Skeletal muscle tissue (tissue), 4 donors: ENCODE results near the gene KDM1B. TPM values are rescaled to one million over a fixed set of nuclear protein-coding genes. Genes with fewer than 3 reads are reported as not detected.
"Not testable (repeated sequence)": the region's sequence is repeated elsewhere in the genome, so short reads cannot be mapped to it uniquely, and the experiment has no call there.

Source experiments
- H3K27ac ChIP-seq: one replicate; pipeline ENCODE4 v1.7.0; 2013; ENCODE audit warnings: mild to moderate bottlenecking, low read depth, low read length, inconsistent platforms
- H3K27me3 ChIP-seq, 3 donors: one replicate each; pipeline ENCODE4 v1.7.0; 2013; ENCODE audit warnings: low read length in 3 of 3; ENCODE audit not compliant: control insufficient read depth in 3 of 3, insufficient read depth in 3 of 3
- H3K36me3 ChIP-seq, 3 donors: one replicate each; pipeline ENCODE4 v1.7.0; 2013; ENCODE audit warnings: low read length in 3 of 3; ENCODE audit not compliant: control insufficient read depth in 3 of 3, insufficient read depth in 3 of 3
- H3K4me1 ChIP-seq, 3 donors: one replicate each; pipeline ENCODE4 v1.7.0; 2013; ENCODE audit warnings: low read length in 3 of 3, mild to moderate bottlenecking in 3 of 3; ENCODE audit not compliant: control insufficient read depth in 3 of 3, insufficient read depth in 3 of 3
- H3K4me3 ChIP-seq, 3 donors: one replicate each; pipeline ENCODE4 v1.7.0; 2013; ENCODE audit warnings: low read length in 3 of 3
- H3K9ac ChIP-seq, 3 donors: one replicate each; pipeline ENCODE4 v1.7.0; 2013; ENCODE audit warnings: low read length in 3 of 3, mild to moderate bottlenecking in 3 of 3, moderate library complexity in 2 of 3, low read depth in 1 of 3
- H3K9me3 ChIP-seq, 3 donors: one replicate each; pipeline ENCODE4 v1.7.0; 2013; ENCODE audit warnings: low read length in 3 of 3; ENCODE audit not compliant: control insufficient read depth in 3 of 3
- total RNA-seq: library from RNA; depleted of rRNA; stranded (reverse); fragments of >200 nt; gene quantifications from one replicate; pipeline ENCODE4 v1.2.3, GENCODE V29; 2014
- donor health status: Osteomylitis.

The KDM1B gene
- total RNA-seq, 1 donor from 2014 or later, result 16.2 TPM

DNA sequence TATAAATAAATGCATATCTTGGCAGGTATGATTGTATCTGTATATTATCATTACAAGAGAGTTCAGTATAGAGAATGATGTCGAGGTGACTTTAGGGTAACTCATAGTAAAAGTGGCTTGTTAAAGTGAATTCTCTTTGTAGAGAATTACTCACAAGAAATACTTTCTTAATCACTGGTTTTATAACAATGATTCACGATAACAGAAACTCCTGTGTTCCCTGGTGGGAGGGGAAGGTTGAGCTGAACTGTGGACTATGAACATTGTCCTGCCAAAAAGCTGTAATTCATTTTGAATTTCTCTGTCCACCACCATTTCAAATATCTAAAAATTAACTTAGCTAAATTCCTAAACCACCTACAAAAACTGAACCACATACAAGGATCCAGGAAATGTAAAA, 8.1 kb upstream of the KDM1B start:
- Histone ChIP-seq H3K9me3 (no peaks in the 10 kb centered on the region), H3K9ac (no peak overlapping the region), H3K4me1 (no peaks in the 10 kb centered on the region), H3K27me3 (no peaks in the 10 kb centered on the region), H3K4me3 (no peak overlapping the region), H3K36me3 (peaks cover 8 to 17% (median 12%) of the 10 kb centered on the region in 3 donors), H3K27ac (no peak overlapping the region)

DNA sequence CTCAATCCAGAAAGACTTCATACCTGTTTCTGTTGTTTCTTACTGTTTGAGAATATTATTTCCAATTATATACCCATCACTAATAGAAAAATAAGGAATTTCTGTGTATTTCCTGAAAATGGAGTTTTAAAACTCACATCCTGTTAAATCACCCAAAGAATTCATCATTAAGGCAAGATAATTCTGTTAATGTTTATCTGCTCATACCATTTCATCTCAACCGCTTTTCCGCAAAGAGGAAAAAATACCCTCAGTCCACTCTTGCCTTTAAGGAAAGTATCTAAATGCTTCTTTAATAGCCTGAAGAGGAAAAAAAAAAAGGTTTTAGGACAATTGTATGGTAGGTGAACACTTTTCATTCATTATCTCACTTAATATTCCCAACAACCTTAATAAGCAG, 7.6 kb upstream of the KDM1B start:
- Histone ChIP-seq H3K4me3 (no peak overlapping the region), H3K4me1 (no peaks in the 10 kb centered on the region), H3K9me3 (no peaks in the 10 kb centered on the region), H3K36me3 (peaks cover 8 to 14% (median 8%) of the 10 kb centered on the region in 3 donors), H3K27ac (no peak overlapping the region), H3K27me3 (no peaks in the 10 kb centered on the region), H3K9ac (no peak overlapping the region)

GRCh38 chr6:18148304-18149025, 6.8 kb upstream of the KDM1B start:
- Histone ChIP-seq H3K36me3 (peaks cover 3 to 8% (median 8%) of the 10 kb centered on the region in 3 donors), H3K4me3 (no peak overlapping the region), H3K27ac (no peak overlapping the region)

DNA sequence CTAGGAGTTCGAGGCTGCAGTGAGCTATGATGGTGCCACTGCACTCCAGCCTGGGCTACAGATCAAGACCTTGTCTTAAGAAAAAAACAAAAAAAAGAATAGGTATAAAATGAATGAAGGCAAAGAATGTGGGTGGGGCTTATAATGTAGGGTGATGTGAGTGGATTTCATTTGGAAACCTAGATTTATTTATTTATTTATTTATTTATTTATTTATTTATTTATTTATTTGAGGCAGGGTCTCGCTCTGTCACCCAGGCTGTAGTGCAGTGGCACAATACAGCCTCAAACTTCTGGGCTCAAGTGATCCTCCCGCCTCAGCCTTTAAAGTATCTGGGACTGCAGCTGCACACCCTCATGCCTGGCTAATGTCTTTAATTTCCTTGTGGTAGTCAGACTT, 3.8 kb upstream of the KDM1B start:
- not testable (repeated sequence) for H3K9ac ChIP-seq, H3K4me3 ChIP-seq, H3K36me3 ChIP-seq, H3K27me3 ChIP-seq, H3K27ac ChIP-seq, H3K9me3 ChIP-seq
- H3K4me1 ChIP-seq, result peaks cover 3 to 12% (median 9%) of the 10 kb centered on the region in 3 donors

More at GRCh38 chr6:18148304-18149025, 6.8 kb upstream of the KDM1B start:
- no peaks in the 10 kb centered on the region for H3K4me1 ChIP-seq
- no peaks in the 10 kb centered on the region for H3K9me3 ChIP-seq
- no peak overlapping the region for H3K9ac ChIP-seq
- H3K27me3 ChIP-seq, result no peaks in the 10 kb centered on the region

DNA sequence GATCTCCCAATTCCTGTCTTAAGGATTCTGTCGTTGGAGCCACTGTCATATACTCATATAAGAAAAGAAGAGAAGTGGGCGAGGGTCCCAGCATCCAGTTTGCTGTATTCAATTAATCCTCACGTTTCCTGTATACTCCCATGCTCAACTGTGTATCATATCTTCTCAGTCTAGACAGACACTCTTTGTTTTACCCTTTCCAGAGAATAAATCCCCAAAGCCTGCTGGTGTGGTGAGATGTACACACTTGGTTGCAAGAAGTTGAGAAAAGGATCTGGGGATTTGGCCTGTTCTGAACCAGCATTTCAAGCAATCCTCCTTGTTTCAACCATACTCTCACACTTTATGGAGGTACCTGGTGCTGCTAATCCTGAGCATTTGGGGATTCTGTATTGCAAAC, 3.4 kb upstream of the KDM1B start:
- Histone ChIP-seq H3K9me3 (no peaks in the 10 kb centered on the region), H3K4me3 (no peak overlapping the region), H3K9ac (no peak overlapping the region), H3K36me3 (peaks cover 0 to 5% (median 5%) of the 10 kb centered on the region in 3 donors), H3K4me1 (peaks cover 3 to 12% (median 9%) of the 10 kb centered on the region in 3 donors), H3K27me3 (no peaks in the 10 kb centered on the region), H3K27ac (no peak overlapping the region)

GRCh38 chr6:18153311-18153703, 1.9 kb upstream of the KDM1B start:
- Histone ChIP-seq H3K4me1 (peaks cover 3 to 12% (median 9%) of the 10 kb centered on the region in 3 donors), H3K4me3 (no peak overlapping the region), H3K9me3 (no peaks in the 10 kb centered on the region), H3K9ac (no peak overlapping the region), H3K27me3 (no peaks in the 10 kb centered on the region), H3K36me3 (peaks cover 0 to 4% (median under 1%) of the 10 kb centered on the region in 3 donors), H3K27ac (no peak overlapping the region)

DNA sequence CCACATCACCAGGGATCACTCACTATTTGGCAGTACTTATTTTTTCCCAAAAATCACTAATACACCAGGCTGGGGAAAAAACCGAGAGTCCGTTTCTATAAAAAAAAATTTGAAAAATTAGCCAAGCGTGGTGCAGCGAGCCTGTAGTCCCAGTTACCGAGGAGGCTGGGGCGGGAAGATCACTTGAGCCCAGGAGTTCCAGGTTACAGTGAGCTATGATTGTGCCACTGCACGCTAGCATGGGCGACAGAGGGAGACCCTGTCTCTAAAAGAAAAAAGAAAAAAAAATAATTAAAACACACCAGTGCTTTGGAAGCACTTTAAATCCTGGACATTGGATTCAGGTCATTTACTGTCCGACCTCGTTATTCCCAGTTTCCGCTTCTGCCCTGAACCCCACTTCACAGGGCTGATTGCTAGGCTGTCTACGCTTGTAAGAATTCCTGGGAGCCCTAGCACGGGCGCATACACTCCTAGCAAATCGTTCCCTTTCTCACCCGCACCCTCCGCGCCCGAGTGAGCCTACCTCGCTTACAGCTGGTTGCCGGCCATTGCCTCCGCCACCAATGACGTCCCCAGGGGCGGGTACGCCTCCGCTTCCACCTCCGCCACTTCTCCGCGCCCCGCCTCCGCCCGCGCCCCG, 594 bp upstream of the KDM1B start, which contains the start of gene TPMT:
Gene TPMT (minus strand): TSS at position 571 of the 643 bp plus-strand sequence. CDS start 5,950 bp downstream, outside the sequence.
- H3K9me3 ChIP-seq, result no peaks in the 10 kb centered on the region

GRCh38 chr6:18155864-18156421, 721 bp downstream of the KDM1B start:
- Histone ChIP-seq H3K36me3 (peaks cover 0 to 7% (median 4%) of the 10 kb centered on the region in 3 donors), H3K4me3 (peak overlapping the region; percentile 83 to 91 (median 90)), H3K27ac (peak overlapping the region; percentile 67), H3K9me3 (no peaks in the 10 kb centered on the region), H3K27me3 (no peaks in the 10 kb centered on the region), H3K4me1 (peaks cover 5 to 12% (median 9%) of the 10 kb centered on the region in 3 donors), H3K9ac (peak overlapping the region; percentile 79 to 91 (median 91))

More for the DNA sequence above, 594 bp upstream of the KDM1B start, which contains the start of gene TPMT:
- peaks cover 3 to 12% (median 9%) of the 10 kb centered on the region in 3 donors for H3K4me1 ChIP-seq
- peak within 1 kb of the TSS; percentile 90 to 99 (median 95) for H3K4me3 ChIP-seq
- H3K36me3 ChIP-seq, result peaks cover 0 to under 1% (median 0%) of the 10 kb centered on the region in 3 donors
- peak within 1 kb of the TSS; percentile 91 to 99 (median 94) for H3K9ac ChIP-seq
- no peaks in the 10 kb centered on the region for H3K27me3 ChIP-seq
- H3K27ac ChIP-seq, result peak within 1 kb of the TSS; percentile 78

DNA sequence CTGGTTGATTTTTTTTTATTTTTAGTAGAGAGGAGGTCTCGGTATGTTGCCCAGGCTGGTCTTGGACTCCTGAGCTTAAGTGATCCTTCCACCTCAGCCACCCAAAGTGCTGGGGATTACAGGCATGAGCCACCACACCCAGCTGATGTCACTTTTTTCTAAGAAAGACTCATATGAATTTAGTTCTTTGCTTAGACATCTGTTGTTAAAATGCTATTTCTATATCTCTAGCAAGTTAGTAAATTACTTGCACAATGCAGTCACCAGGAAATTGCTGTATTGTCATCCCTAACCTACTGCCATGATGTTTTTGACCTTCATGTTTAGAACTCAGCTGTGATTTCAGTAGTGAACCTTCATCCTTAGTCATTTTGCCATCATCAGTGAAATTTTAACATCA, 5.7 kb downstream of the KDM1B start:
- H3K27ac ChIP-seq, result peak overlapping the region; percentile 22
- no peaks in the 10 kb centered on the region for H3K27me3 ChIP-seq
- no peaks in the 10 kb centered on the region for H3K9me3 ChIP-seq
- H3K36me3 ChIP-seq, result peaks cover 14 to 30% (median 29%) of the 10 kb centered on the region in 3 donors
- no peak overlapping the region for H3K4me3 ChIP-seq
- peaks cover 4 to 7% (median 5%) of the 10 kb centered on the region in 3 donors for H3K4me1 ChIP-seq
- no peak overlapping the region for H3K9ac ChIP-seq
